ENCODE measurements around the gene MAP1S.

- TF ChIP-seq CTCF (IDR thresholded peaks at IDR 0.05 in 8 of 11, conservative IDR thresholded peaks at IDR 0.05 in 3 of 11): no peak
- no peak for TF ChIP-seq POLR2A (IDR thresholded peaks at IDR 0.05)
Measured at GRCh38 chr19:17688853-17689595, 30.3 kb upstream of the MAP1S start.

Measured in spleen (tissue), 7 donors.